Middle frontal gyrus (tissue), 1 donor: ENCODE measurements around the gene MAFF.

Experiments used
- DNase-seq: peaks from one replicate; pipeline ENCODE4 v3.0.0-alpha.2; 2015; ENCODE audit warnings: low spot score; ENCODE audit errors: extremely low spot score

The MAFF gene

GRCh38 chr22:38247713-38248112, 45.9 kb downstream of the MAFF start:
- no peak for DNase-seq

GRCh38 chr22:38248280-38248679, 46.5 kb downstream of the MAFF start:
- DNase-seq: no peak

GRCh38 chr22:38249301-38249700, 47.5 kb downstream of the MAFF start:
- no peak for DNase-seq

GRCh38 chr22:38249803-38250642, 48.2 kb downstream of the MAFF start:
- DNase-seq: no peak

GRCh38 chr22:38250643-38251340, 49.0 kb downstream of the MAFF start:
- no peak for DNase-seq

GRCh38 chr22:38251341-38251692, 49.5 kb downstream of the MAFF start:
- DNase-seq: no peak

GRCh38 chr22:38255697-38256096, 53.9 kb downstream of the MAFF start:
- no peak for DNase-seq

- DNase-seq: peak; percentile 19
Observed at GRCh38 chr22:38257181-38257580, 55.4 kb downstream of the MAFF start.

GRCh38 chr22:38257650-38258250, 56.0 kb downstream of the MAFF start:
- DNase-seq: no peak

- DNase-seq: no peak
Observed at GRCh38 chr22:38258895-38259294, 57.1 kb downstream of the MAFF start.

- no peak for DNase-seq
Observed at GRCh38 chr22:38259370-38259769, 57.6 kb downstream of the MAFF start.

GRCh38 chr22:38260761-38261681, 59.2 kb downstream of the MAFF start:
- no peak for DNase-seq

GRCh38 chr22:38262051-38262795, 60.4 kb downstream of the MAFF start:
- peak; percentile 53 for DNase-seq

GRCh38 chr22:38264322-38264843, 62.6 kb downstream of the MAFF start:
- DNase-seq: no peak
